Fibroblast of lung (primary cell): ENCODE results near the gene HSF2BP.

Experiments
- EZH2 ChIP-seq: IDR thresholded peaks from 2 replicates; pipeline ENCODE4 v1.5.1; 2012; ENCODE audit warnings: low read length, control low read depth, mild to moderate bottlenecking; ENCODE audit errors: missing control alignments
- TF ChIP-seq, protein P1 (sequence below), 2 donors: IDR thresholded peaks in 1 of 2; conservative IDR thresholded peaks in 1 of 2; 1 replicate in 1 of 2; 2 replicates in 1 of 2; pipeline ENCODE4 v1.5.1; 2011 to 2012; ENCODE audit warnings: low read length in 2 of 2, control low read depth in 1 of 2, inconsistent platforms in 1 of 2, low read depth in 1 of 2, mild to moderate bottlenecking in 1 of 2

DNA sequence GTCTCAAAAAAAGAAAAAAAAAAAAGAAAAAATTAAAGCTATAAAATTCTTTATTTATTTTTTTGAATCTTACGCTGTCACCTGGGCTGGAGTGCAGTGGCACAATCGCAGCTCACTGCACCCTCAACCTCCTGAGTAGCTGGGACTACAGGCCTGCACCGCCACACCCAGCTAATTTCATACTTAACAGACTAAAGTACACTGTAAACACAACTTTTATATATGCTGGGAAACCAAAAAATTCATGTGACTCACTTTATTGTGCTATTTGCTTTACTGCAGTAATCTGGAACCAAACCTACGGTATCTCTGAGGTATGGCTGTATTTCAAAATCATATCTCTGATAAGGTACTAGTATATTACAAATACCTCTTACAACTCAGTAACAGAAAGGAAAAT lies 40.3 kb downstream of the HSF2BP start:
- TF ChIP-seq, protein P1, sequence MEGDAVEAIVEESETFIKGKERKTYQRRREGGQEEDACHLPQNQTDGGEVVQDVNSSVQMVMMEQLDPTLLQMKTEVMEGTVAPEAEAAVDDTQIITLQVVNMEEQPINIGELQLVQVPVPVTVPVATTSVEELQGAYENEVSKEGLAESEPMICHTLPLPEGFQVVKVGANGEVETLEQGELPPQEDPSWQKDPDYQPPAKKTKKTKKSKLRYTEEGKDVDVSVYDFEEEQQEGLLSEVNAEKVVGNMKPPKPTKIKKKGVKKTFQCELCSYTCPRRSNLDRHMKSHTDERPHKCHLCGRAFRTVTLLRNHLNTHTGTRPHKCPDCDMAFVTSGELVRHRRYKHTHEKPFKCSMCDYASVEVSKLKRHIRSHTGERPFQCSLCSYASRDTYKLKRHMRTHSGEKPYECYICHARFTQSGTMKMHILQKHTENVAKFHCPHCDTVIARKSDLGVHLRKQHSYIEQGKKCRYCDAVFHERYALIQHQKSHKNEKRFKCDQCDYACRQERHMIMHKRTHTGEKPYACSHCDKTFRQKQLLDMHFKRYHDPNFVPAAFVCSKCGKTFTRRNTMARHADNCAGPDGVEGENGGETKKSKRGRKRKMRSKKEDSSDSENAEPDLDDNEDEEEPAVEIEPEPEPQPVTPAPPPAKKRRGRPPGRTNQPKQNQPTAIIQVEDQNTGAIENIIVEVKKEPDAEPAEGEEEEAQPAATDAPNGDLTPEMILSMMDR (conservative IDR thresholded peaks at IDR 0.05 in 1 of 2, IDR thresholded peaks at IDR 0.05 in 1 of 2; ENCODE audit: low read depth in 1 of 2, low read length in 2 of 2) = no peak
- no peak for TF ChIP-seq EZH2
